LNCaP clone FGC (cell line): ENCODE results near the gene EPS8L3.

Source experiments
- DNase-seq: peaks from one replicate; pipeline ENCODE4 v3.0.0-alpha.2; 2011; ENCODE audit warnings: low read depth
- H3K4me3 ChIP-seq: 2 replicates; pipeline ENCODE4 v1.5.1; 2011; ENCODE audit warnings: mild to moderate bottlenecking, low read depth, low read length, control low read depth
- CTCF ChIP-seq: IDR thresholded peaks from 2 replicates; pipeline ENCODE4 v1.5.1; 2012; ENCODE audit warnings: mild to moderate bottlenecking; ENCODE audit not compliant: control insufficient read depth, insufficient read depth; ENCODE audit errors: extremely low read depth

The EPS8L3 gene

GRCh38 chr1:109725510-109725909, 38.2 kb downstream of the EPS8L3 start:
- no peak overlapping the region for H3K4me3 ChIP-seq
- DNase-seq, result peak; percentile 17
- TF ChIP-seq CTCF, result no peak

GRCh38 chr1:109724933-109725332, 38.8 kb downstream of the EPS8L3 start:
- H3K4me3 ChIP-seq, result no peak overlapping the region
- no peak for TF ChIP-seq CTCF
- no peak for DNase-seq

GRCh38 chr1:109722908-109723691, 40.6 kb downstream of the EPS8L3 start:
- H3K4me3 ChIP-seq, result no peak overlapping the region
- no peak for DNase-seq
- no peak for TF ChIP-seq CTCF

GRCh38 chr1:109721971-109722370, 41.8 kb downstream of the EPS8L3 start:
- H3K4me3 ChIP-seq, result no peak overlapping the region
- no peak for TF ChIP-seq CTCF
- no peak for DNase-seq

GRCh38 chr1:109721042-109721441, 42.7 kb downstream of the EPS8L3 start:
- no peak for DNase-seq
- no peak for TF ChIP-seq CTCF
- H3K4me3 ChIP-seq, result no peak overlapping the region

- H3K4me3 ChIP-seq, result no peak overlapping the region
- DNase-seq, result no peak
- no peak for TF ChIP-seq CTCF
Observed at GRCh38 chr1:109719337-109719837, 44.3 kb downstream of the EPS8L3 start.

- TF ChIP-seq CTCF, result peak; percentile 35
- peak; percentile 19 for DNase-seq
- H3K4me3 ChIP-seq, result no peak overlapping the region
Observed at GRCh38 chr1:109718495-109718894, 45.2 kb downstream of the EPS8L3 start.
